Kasumi-1 (cell line): ENCODE measurements around the gene AHDC1.
"Not testable (repeated sequence)": the region's sequence is repeated elsewhere in the genome, so short reads cannot be mapped to it uniquely, and the experiment has no call there.

Experiments used
- DNase-seq, 2 experiments: peaks; one replicate each; lab custom pipeline; 2025; lab: John Stamatoyannopoulos, UW

Gene AHDC1

DNA sequence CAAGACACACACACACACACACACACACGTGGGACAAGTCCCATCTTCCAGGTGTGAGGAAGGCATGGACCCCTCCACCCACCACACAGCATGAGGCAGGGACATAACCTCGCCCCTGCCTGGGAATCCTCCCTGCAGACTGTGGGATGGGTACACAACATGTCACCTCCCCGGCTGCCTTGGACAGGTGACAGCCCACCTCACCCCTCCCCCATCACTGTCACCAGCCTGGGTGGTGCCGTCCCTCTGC lies 40.7 kb downstream of the AHDC1 start:
- no peak for DNase-seq

DNA sequence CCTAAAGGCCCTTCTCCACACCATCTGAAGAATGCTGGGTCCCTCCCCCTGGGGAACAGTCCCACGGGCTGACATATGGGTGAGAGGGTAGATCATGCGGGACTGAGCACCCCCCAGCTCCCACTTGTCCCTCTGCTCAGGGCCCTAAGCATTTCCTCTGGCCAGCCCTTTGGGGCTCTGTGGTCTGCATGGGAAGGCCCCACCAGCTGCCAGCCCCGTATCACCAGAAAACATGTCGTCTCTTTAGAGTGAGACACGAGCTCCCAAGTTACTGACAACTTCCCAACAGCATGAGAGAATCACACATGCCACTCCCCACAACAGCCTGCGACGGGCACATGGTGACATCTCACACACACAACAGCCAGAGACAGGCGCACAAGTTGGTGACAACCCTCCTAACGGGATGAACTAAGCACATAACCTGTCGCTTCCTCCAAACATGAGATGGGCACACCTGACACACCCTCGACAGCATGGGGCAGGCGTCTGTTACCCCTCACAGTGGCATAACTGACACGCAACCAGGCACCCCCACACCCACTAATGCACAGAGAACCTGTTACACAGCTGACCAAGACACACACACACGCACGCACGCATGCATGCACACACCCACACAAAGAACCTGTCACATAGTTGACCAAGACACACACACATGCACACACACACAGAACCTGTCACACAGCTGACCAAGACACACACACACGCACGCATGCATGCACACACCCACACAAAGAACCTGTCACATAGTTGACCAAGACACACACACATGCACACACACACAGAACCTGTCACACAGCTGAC lies 41.2 kb downstream of the AHDC1 start:
- DNase-seq = no peak

GRCh38 chr1:27562021-27562420 lies 41.9 kb downstream of the AHDC1 start:
- DNase-seq = no peak

DNA sequence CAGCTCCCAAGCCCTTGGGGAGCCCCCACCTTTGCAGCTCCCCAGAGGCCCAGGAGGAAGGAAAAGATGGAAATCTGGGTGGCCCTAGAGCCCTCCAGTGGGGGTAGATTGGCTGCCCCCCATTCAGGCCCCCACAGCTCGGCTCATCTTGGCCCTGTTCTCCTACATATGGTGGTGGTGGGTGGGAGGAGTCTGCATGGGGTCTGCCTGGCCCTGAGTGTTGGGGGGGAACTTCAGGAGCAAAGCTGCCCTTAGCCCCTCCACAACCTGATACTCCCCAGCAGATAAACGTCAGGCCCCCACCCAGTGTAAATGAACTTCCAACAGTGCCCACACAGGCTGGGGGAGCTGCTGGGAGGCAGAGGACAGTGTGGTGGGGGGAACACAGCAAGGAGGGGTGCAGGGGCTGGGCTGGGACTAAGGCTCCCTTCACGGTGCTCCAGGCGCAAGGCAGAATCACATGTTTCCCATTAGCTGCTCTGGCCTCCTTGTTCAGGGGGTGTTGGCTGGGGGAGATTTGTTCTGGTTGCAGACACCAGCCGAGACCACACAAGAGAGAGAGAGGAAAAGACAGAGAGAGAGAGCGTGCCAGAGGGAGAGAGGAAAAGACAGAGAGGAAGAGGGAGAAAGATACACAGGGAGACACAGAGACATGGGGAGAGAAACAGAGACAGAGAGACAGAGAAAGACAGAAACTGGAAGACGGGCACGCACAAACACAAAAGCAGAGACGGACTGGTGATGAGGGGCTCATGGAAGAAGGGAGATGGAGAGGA lies 42.6 kb downstream of the AHDC1 start:
- no peak for DNase-seq

GRCh38 chr1:27560268-27561123 lies 43.4 kb downstream of the AHDC1 start:
- DNase-seq = no peak

GRCh38 chr1:27559466-27560030 lies 44.4 kb downstream of the AHDC1 start:
- DNase-seq = no peak

DNA sequence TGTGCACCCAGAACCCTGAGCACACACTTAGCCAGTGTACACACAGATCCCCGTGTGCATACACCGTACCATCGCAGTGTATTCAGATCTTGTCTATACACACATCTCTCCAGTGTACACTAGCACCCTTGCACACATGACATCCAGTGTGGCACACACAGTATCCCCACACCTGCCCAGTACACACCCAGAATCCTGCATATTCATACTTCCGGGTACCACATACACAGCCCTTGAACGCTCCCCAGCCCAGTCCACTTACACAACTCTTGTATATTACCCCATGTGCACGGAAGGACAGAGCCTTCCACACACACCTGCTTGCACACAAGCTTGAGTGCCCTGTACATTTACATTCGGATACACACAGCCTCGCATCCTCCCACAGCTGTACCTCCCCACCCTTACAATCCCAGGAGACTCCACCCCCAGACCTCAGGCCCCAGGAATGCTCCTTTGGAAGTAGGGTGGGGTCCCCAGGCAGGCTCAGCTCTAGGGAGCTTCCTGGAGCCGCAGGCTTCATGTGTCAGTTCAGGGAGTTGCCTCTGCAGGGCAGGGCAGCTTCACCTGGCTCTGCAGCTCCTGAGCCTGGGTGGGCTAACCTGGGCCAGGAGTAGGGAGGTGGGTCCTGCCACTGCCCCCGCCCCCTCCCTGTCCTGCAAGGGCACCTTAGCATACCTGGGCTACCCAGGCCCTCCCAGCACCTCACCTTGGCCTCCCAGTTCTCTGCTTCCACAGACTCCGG lies 46.2 kb downstream of the AHDC1 start:
- DNase-seq = no peak

DNA sequence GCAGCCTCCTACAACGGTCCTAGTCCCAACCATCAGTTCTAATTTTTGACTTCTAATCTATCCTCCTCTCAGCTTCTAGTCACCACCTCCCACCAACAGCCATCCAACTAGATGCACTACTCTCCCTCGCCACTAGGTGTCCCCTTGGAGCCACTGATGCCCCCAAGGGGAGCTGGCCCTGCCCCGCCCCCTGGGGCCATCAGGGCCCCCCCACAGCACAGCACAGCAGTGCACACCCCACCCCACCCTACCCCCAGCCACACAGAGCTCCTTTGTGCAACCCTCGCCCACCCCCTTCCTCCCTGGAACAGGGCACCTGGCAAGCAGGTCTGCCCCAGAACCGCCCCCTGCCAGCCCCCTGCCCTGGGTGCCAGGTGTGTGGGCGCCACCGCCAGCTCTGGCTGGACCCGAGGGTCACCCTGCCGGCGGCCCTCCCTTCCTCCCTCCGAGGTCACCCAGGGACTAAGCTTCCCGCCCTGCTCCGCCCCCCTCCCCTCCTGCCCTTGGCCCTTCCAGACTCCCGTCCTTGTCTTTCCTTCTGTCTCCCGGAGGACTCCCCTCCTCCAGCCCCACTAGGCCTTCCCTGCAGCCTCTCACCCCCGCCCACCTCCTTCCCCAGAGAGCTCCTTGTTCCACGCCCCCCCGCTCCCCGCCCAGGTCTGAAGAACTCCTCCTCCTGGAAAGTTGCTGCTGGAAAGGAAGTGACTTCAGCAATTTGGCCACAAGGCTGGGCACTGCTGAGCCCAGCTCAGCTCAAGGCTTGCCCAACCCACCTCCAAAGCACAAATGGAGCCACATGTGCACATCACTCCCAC lies 47.0 kb downstream of the AHDC1 start:
- peak; percentile 71 to 72 for DNase-seq

GRCh38 chr1:27556435-27556780 lies 47.5 kb downstream of the AHDC1 start:
- no peak for DNase-seq

- peak; percentile 21 to 34 for DNase-seq
Observed at GRCh38 chr1:27555700-27556424, 48.1 kb downstream of the AHDC1 start.

- DNase-seq = no peak
Observed at GRCh38 chr1:27554759-27555699, 48.9 kb downstream of the AHDC1 start.

GRCh38 chr1:27554293-27554692 lies 49.7 kb downstream of the AHDC1 start:
- no peak for DNase-seq

DNA sequence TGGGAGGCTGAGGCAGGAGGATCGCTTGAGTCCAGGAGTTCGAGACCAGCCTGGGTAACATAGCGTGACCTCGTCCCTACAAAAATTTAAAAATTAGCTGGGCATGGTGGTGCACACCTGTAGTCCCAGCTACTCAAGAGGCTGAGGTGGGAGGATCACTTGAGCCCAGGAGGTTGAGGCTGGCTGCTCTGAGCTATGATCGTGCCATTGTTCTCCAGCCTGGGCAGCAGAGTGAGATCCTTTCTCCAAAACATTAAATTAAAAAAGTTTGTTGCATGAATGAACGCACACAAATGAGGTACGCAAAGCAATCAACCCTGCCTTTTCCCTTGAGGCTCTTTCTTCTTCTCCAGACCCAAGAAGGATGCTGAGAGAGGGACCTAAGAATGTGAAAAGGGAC lies 50.1 kb downstream of the AHDC1 start:
- not testable (repeated sequence) for DNase-seq

DNA sequence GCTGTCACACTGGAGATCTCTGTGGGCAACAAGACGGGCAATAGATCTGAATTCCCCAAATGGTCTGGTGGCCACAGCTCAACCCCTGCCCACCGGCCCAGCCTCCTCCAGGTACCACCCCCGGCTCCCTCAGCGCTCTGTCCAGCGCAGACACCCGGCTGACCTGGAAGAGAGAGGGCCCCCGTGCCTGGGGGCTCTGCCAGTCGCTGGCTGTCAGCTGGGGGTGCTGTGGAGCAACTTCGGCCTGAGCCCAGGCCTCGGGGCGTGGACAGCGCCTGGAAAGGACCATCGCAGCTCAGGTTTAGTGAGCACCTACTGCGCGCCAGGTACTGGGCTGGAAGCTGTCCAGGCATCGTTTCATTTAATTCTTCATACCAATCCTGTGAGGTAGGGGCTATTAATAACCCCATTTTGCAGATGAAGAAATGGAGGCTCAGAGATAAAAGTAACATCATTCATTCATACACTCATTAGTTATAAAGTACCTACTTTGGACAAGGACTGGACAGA lies 51.0 kb downstream of the AHDC1 start:
- no peak for DNase-seq

DNA sequence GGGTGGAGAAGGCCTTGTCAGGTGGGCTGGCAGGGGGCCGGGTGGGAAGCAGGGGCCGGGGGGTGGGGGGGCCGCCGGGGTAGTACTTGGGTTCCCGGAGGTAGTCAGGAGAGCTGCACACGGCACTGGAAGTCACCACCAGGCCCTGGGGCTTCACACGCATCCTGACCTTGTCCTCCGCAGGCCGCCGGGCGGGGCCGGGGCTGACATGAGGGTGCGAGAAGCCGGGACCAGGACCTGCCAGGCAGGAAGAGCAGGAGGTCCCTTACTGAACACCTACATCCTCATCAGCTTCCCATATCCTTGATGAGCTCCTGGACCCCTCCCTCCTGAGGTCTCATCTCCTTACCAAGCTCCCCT lies 52.0 kb downstream of the AHDC1 start:
- DNase-seq = no peak

GRCh38 chr1:27551170-27551952 lies 52.6 kb downstream of the AHDC1 start:
- DNase-seq = no peak

- no peak for DNase-seq
Observed at GRCh38 chr1:27550510-27551169, 53.3 kb downstream of the AHDC1 start.
